K562 (cell line): ENCODE data around the gene MCEE. TPM values are rescaled to one million over a fixed set of nuclear protein-coding genes. Genes with fewer than 3 reads are reported as not detected.

Experiments used
- BDP1 ChIP-seq: IDR thresholded peaks from 3 replicates; pipeline ENCODE4 v1.6.1; 2011; ENCODE audit not compliant: insufficient read length, insufficient read depth
- CHCHD3 ChIP-seq: fragments of 250-450 bp; sonication (Bioruptor Pico); IDR thresholded peaks from 2 replicates; pipeline ENCODE4 v2.1.2; 2022; ENCODE audit warnings: mild to moderate bottlenecking
- E2F3 ChIP-seq: fragments of 250-450 bp; sonication (Bioruptor Pico); IDR thresholded peaks from 2 replicates; pipeline ENCODE4 v1.4.0; 2020; ENCODE audit warnings: mild to moderate bottlenecking
- ESRRA ChIP-seq: fragments of 450-650 bp; IDR thresholded peaks from 2 replicates; pipeline ENCODE4 v1.6.1; 2014; ENCODE audit warnings: low read depth, mild to moderate bottlenecking, moderate library complexity, borderline replicate concordance
- GABPB1 ChIP-seq: sonication (generic); formaldehyde crosslinking; IDR thresholded peaks from 2 replicates; pipeline ENCODE4 v1.8.0; 2022; ENCODE audit warnings: mild to moderate bottlenecking, missing genetic modification reagents
- HMG20B ChIP-seq: fragments of 250-450 bp; sonication (Bioruptor Pico); IDR thresholded peaks from 2 replicates; pipeline ENCODE4 v1.5.0; 2021; ENCODE audit warnings: mild to moderate bottlenecking
- HOXB6 ChIP-seq: fragments of 250-450 bp; sonication (Bioruptor Pico); IDR thresholded peaks from 2 replicates; pipeline ENCODE4 v1.5.1; 2022; ENCODE audit warnings: mild to moderate bottlenecking, borderline replicate concordance
- KDM4B ChIP-seq, 2 experiments: fragments of 450-650 bp in 1 of 2; sonication (generic) in 1 of 2; IDR thresholded peaks; 2 replicates each; pipeline ENCODE4 v1.6.1; 2016 to 2017; ENCODE audit warnings: borderline replicate concordance in 2 of 2, antibody characterized with exemption in 1 of 2, low read depth in 1 of 2, mild to moderate bottlenecking in 1 of 2
- MCM7 ChIP-seq, 2 experiments: fragments of 450-650 bp; IDR thresholded peaks; 2 replicates each; pipeline ENCODE4 v1.6.1; 2016 to 2018
- NCOA6 ChIP-seq: fragments of 450-650 bp; IDR thresholded peaks from 2 replicates; pipeline ENCODE4 v1.6.1; 2017; ENCODE audit warnings: mild to moderate bottlenecking
- NFE2 ChIP-seq: IDR thresholded peaks from 2 replicates; pipeline ENCODE4 v1.6.1; 2014; ENCODE audit warnings: antibody characterized with exemption, low read depth
- POLR2AphosphoS5 ChIP-seq: IDR thresholded peaks from 2 replicates; pipeline ENCODE4 v1.6.1; 2011; ENCODE audit warnings: mild to moderate bottlenecking, low read depth, low read length, moderate library complexity; ENCODE audit not compliant: control insufficient read depth, insufficient read depth
- POLR3G ChIP-seq: IDR thresholded peaks from 2 replicates; pipeline ENCODE4 v1.6.1; 2011; ENCODE audit not compliant: insufficient read length, insufficient replicate concordance; ENCODE audit errors: extremely low read depth
- PTRF ChIP-seq: fragments of 450-650 bp; IDR thresholded peaks from 2 replicates; pipeline ENCODE4 v1.6.1; 2016; ENCODE audit warnings: mild to moderate bottlenecking, missing genetic modification characterization, missing compliant biosample characterization
- SIN3A ChIP-seq, 2 experiments: fragments of 150-350 bp in 1 of 2; IDR thresholded peaks; 2 replicates each; pipeline ENCODE4 v1.6.1; 2011 to 2016; ENCODE audit warnings: borderline replicate concordance in 2 of 2, low read depth in 2 of 2, low read length in 2 of 2, mild to moderate bottlenecking in 2 of 2, moderate library complexity in 2 of 2; ENCODE audit not compliant: control insufficient read depth in 1 of 2
- SLC30A9 ChIP-seq: fragments of 250-450 bp; sonication (Bioruptor Pico); IDR thresholded peaks from 2 replicates; pipeline ENCODE4 v1.8.0; 2022; ENCODE audit warnings: mild to moderate bottlenecking, moderate library complexity
- ZNF79 ChIP-seq: fragments of 250-450 bp; sonication (Bioruptor Pico); IDR thresholded peaks from 2 replicates; pipeline ENCODE4 v1.4.0; 2020; ENCODE audit warnings: low read depth, mild to moderate bottlenecking, moderate library complexity
- polyA plus RNA-seq, 8 experiments: library from polyadenylated mRNA; depleted of rRNA in 4 of 8; stranded (reverse) in 5 of 8; unstranded in 3 of 8; fragments of >200 nt; fragmentation: Nextera tagmentation in 2 of 8; fragmentation: Illumina TruSeq in 1 of 8; extraction: Ambion mirVana in 2 of 8; extraction: Trizol in 1 of 8; gene quantifications; 2 replicates each; pipeline versions ENCODE4 v1.2.1 to v1.2.3, GENCODE V29; 2011 to 2014; ENCODE audit warnings: inconsistent platforms in 1 of 8, missing spikeins in 1 of 8
- total RNA-seq, 7 experiments: library from RNA; depleted of rRNA in 6 of 7; stranded (reverse); fragments of >200 nt in 6 of 7; fragmentation: Illumina TruSeq in 2 of 7; extraction: Trizol in 2 of 7; gene quantifications; 2 replicates each; pipeline versions ENCODE4 v1.2.1 to v1.2.3, GENCODE V29; 2011 to 2021; ENCODE audit warnings: low replicate concordance in 1 of 7
- TF ChIP-seq, protein P1 (sequence below): fragments of 450-650 bp; IDR thresholded peaks from 2 replicates; pipeline ENCODE4 v1.7.0; 2016; ENCODE audit warnings: borderline replicate concordance
- TF ChIP-seq, protein P2 (sequence below), 3 experiments: fragments of 200-800 bp in 1 of 3; sonication (Bioruptor generic) in 1 of 3; sonication (generic) in 1 of 3; formaldehyde crosslinking in 1 of 3; IDR thresholded peaks; 2 replicates each; pipeline versions ENCODE4 v1.6.1 to v1.8.0; 2016 to 2022; ENCODE audit warnings: mild to moderate bottlenecking in 2 of 3, missing compliant biosample characterization in 2 of 3, missing genetic modification characterization in 2 of 3, missing genetic modification reagents in 1 of 3
- TF ChIP-seq, protein P3 (sequence below): fragments of 250-450 bp; sonication (Bioruptor Pico); IDR thresholded peaks from 2 replicates; pipeline ENCODE4 v1.5.0; 2020; ENCODE audit warnings: mild to moderate bottlenecking
- TF ChIP-seq, protein P4 (sequence below): fragments of 250-450 bp; sonication (Bioruptor Pico); IDR thresholded peaks from 2 replicates; pipeline ENCODE4 v1.5.0; 2021; ENCODE audit warnings: mild to moderate bottlenecking, borderline replicate concordance

MCEE gene
- total and polyA plus RNA-seq, 9 of the 15 experiments (the other 6 are each of a cell fraction or from before 2014, with no cell fraction given): 15.6 to 49.1 (median 24.5) TPM

DNA sequence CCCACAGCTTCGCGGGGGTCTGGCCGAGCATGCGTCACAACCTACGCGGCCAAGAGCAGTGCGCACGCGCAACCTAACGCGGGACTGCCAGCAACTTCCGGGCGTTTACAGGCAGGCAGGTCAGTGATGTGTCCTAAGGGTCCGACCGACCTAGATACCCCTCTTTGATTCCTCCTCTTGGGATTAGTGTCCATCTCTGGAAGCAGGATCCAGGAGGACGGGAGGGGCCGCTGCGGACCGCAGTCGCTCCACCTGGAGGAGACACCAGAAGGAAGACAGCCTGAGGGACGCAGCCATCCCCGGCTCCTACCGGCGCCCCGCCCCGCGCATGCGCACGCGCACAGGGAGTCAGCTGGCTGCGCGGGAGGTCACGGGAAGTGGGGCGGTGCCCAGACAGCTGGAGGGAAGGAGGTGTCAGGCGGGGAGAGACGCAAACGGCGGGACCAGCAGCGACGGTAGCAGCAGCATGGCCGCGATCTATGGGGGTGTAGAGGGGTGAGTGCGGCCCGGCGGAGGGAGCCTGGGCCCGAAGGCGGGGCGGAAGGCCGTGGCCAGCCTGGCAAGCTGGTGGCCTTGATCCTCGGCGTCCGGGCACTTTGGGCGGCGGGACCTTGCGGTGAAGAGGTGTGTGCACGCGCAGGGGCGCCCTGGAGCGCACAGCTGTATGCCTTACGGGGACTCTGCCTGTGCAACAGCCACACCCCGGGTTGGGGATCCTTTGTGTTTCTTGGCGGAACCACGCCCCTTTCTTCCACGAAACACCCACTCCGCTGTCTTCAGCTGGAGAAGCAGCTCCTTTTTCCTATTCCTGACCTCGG is 61.6 kb downstream of the MCEE start, which contains the start of gene NAGK (continued):
- TF ChIP-seq, protein P1, sequence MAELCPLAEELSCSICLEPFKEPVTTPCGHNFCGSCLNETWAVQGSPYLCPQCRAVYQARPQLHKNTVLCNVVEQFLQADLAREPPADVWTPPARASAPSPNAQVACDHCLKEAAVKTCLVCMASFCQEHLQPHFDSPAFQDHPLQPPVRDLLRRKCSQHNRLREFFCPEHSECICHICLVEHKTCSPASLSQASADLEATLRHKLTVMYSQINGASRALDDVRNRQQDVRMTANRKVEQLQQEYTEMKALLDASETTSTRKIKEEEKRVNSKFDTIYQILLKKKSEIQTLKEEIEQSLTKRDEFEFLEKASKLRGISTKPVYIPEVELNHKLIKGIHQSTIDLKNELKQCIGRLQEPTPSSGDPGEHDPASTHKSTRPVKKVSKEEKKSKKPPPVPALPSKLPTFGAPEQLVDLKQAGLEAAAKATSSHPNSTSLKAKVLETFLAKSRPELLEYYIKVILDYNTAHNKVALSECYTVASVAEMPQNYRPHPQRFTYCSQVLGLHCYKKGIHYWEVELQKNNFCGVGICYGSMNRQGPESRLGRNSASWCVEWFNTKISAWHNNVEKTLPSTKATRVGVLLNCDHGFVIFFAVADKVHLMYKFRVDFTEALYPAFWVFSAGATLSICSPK: no peak
- TF ChIP-seq SIN3A (IDR thresholded peaks at IDR 0.05; ENCODE audit: borderline replicate concordance in 2 of 2, control insufficient read depth in 1 of 2, low read depth in 2 of 2, low read length in 2 of 2): peak; percentile 98 to 99
- TF ChIP-seq POLR3G: no peak
- TF ChIP-seq, protein P2, sequence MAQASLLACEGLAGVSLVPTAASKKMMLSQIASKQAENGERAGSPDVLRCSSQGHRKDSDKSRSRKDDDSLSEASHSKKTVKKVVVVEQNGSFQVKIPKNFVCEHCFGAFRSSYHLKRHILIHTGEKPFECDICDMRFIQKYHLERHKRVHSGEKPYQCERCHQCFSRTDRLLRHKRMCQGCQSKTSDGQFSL (CRISPR knock-in tag; IDR thresholded peaks at IDR 0.05): peak; percentile 88
- TF ChIP-seq, protein P2 (tag; IDR thresholded peaks at IDR 0.05): peak in 1 of 2 experiments; percentile 63; a peak in 1 of 4 replicates
- TF ChIP-seq SLC30A9 (CRISPR knock-in tag): no peak
- TF ChIP-seq NCOA6: no peak
- peak; percentile 79 for TF ChIP-seq E2F3 (CRISPR knock-in tag)
- TF ChIP-seq POLR2AphosphoS5: peak; percentile 98
- TF ChIP-seq, protein P3, sequence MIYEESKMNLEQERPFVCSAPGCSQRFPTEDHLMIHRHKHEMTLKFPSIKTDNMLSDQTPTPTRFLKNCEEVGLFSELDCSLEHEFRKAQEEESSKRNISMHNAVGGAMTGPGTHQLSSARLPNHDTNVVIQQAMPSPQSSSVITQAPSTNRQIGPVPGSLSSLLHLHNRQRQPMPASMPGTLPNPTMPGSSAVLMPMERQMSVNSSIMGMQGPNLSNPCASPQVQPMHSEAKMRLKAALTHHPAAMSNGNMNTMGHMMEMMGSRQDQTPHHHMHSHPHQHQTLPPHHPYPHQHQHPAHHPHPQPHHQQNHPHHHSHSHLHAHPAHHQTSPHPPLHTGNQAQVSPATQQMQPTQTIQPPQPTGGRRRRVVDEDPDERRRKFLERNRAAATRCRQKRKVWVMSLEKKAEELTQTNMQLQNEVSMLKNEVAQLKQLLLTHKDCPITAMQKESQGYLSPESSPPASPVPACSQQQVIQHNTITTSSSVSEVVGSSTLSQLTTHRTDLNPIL: no peak
- peak; percentile 87 for TF ChIP-seq GABPB1
- no peak for TF ChIP-seq PTRF (tag)
- no peak for TF ChIP-seq ZNF79 (CRISPR knock-in tag)
- TF ChIP-seq HMG20B (CRISPR knock-in tag): no peak; the same call in 1 of the 2 replicates
- TF ChIP-seq, protein P4, sequence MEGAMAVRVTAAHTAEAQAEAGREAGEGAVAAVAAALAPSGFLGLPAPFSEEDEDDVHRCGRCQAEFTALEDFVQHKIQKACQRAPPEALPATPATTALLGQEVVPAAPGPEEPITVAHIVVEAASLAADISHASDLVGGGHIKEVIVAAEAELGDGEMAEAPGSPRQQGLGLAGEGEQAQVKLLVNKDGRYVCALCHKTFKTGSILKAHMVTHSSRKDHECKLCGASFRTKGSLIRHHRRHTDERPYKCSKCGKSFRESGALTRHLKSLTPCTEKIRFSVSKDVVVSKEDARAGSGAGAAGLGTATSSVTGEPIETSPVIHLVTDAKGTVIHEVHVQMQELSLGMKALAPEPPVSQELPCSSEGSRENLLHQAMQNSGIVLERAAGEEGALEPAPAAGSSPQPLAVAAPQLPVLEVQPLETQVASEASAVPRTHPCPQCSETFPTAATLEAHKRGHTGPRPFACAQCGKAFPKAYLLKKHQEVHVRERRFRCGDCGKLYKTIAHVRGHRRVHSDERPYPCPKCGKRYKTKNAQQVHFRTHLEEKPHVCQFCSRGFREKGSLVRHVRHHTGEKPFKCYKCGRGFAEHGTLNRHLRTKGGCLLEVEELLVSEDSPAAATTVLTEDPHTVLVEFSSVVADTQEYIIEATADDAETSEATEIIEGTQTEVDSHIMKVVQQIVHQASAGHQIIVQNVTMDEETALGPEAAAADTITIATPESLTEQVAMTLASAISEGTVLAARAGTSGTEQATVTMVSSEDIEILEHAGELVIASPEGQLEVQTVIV (CRISPR knock-in tag): peak; percentile 31; the same call in 1 of the 2 replicates
- no peak for TF ChIP-seq MCM7 (IDR thresholded peaks at IDR 0.05)
- peak; percentile 16 for TF ChIP-seq NFE2
- 0 out of 2 replicates have a peak, but pooled peaks have one; percentile 57 for TF ChIP-seq HOXB6 (CRISPR knock-in tag)
- TF ChIP-seq ESRRA: peak; percentile 65
- TF ChIP-seq CHCHD3 (CRISPR knock-in tag): peak; percentile 92
- TF ChIP-seq BDP1: no peak
- TF ChIP-seq KDM4B (IDR thresholded peaks at IDR 0.05; ENCODE audit: borderline replicate concordance in 2 of 2, low read depth in 1 of 2): no peak; a peak in 1 of 4 replicates
